IPS-NIHi11 (cell line): Measurements from ENCODE around the gene IFT57.
"Not testable (repeated sequence)": the region's sequence is repeated elsewhere in the genome, so short reads cannot be mapped to it uniquely, and the experiment has no call there.

ENCODE experiments used
- DNase-seq: peaks from one replicate; pipeline ENCODE4 v3.0.0; 2012; ENCODE audit warnings: mixed read lengths, low spot score

Gene IFT57

DNA sequence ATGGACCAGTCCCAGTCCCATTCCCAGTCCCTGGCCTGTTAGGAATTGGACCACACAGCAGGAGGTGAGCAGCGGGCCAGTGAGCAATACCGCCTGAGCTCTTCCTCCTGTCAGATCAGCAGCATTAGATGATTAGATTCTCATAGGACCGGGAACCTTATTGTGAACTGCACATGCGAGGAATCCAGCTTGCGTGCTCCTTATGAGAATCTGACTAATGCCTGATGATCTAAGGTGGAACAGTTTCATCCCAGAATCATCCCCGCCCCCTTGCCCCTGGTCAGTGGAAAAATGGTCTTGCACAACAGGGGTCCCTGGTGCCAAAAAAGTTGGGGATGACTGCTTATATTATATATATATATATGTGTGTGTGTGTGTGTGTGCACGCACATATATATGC is 63.1 kb downstream of the IFT57 start:
- DNase-seq = no peak

- DNase-seq = no peak
Observed at GRCh38 chr3:108158251-108158650, 64.0 kb downstream of the IFT57 start.

DNA sequence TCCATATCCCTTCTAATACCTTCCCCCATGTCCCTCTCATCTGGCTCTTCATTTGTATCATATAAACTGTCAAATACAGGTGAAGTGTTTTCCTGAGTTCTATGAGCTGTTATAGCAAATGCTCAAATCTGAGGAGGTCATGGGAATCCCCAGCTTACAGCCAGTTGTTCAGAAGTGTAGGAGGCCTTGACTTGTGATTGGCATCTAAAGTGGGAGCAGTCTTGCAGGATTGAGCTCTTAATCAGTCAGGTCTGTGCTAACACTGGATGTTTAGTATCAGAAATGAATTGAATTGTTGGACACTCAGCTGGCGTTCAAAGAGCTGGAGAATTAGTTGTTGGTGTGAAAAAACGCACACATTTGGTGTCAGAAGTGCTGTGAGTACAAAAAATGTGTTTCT is 65.0 kb downstream of the IFT57 start:
- no peak for DNase-seq

DNA sequence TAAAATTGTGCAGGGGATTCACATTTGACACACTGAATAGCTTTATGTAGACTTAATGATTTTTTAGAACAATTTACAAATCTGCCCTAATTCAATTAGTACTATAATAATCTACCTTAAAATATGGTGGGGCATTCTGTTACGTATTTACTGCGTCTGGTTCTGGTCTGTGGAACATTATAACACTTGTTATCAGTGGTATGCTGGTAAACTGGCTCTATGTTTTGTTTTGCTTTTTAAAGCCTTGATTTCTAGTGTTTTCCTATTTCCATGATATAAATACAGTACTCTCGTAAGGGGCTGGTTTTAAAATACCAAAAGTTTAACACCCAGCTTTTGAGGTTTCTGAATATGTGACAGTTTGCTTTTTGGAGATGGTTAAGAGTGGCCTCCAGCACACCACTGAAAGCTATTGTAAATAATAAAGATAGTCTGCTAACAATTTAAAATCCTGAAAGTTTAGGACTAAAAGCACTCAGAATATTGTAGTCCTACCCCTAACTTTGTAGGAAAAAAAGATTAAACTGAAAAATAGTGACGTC is 65.8 kb downstream of the IFT57 start:
- no peak for DNase-seq

- not testable (repeated sequence) for DNase-seq
Observed at GRCh38 chr3:108155642-108156041, 66.6 kb downstream of the IFT57 start.

- peak; percentile 44 for DNase-seq
Observed at GRCh38 chr3:108153451-108153981, 68.7 kb downstream of the IFT57 start.

DNA sequence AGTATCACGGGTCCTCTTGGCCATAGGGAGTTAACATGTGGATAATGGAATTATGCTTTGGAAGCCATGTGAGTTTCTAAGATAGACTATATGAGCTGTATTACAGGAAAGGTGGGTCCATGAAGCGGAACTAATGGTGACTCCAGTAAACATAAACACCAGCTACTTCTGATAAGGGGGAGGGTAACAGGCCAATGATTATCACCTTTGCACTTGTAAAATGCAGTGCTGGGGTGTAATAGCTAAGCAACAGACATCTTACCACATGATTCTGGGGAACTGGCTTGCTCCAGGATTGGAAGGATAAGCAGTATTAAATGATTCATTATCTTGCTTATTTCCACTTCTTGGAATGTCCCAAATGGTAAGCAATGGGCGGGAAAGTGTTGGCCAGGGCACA is 70.0 kb downstream of the IFT57 start:
- DNase-seq = no peak

DNA sequence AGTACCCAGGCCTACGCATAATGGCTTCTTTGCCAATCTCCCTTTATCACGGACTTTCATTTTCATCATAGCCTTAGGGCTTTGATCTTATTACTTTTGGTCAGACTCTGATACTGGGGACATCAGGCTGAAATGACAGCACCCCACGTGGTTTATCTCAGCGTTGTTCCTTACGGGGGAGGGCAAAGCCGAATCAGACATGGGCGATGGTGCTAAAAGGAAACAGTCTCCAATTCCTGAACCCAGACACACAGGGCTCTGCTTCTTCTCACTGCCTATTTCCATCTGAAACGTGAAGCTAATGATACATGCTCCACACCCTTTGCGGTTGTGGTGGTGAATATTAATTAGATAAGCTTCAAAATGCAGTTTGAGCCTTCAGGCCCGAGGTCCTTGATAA is 72.0 kb downstream of the IFT57 start:
- DNase-seq = no peak

DNA sequence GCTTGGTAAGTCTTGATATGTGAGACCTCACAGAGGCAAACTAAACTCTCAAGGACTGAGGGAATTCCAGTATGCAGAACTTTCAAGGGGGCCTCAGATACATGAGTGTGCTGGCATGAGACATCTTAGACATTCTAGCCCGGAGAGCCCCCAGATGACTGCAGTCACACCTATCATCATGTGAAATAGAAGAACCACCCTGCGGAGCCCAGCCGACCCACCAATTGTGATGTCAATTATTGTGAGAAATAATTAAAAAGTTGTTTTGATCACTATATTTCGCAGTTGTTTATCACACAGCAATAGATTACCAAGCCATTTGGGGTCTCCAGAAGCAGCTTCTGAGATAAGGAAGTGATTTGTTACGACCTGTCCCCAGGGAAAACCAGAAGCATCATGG is 76.1 kb downstream of the IFT57 start:
- no peak for DNase-seq

GRCh38 chr3:108145578-108145977 is 76.6 kb downstream of the IFT57 start:
- no peak for DNase-seq

- DNase-seq = no peak
Observed at GRCh38 chr3:108137460-108137814, 84.8 kb downstream of the IFT57 start.

- no peak for DNase-seq
Observed at GRCh38 chr3:108136561-108137459, 85.4 kb downstream of the IFT57 start.

DNA sequence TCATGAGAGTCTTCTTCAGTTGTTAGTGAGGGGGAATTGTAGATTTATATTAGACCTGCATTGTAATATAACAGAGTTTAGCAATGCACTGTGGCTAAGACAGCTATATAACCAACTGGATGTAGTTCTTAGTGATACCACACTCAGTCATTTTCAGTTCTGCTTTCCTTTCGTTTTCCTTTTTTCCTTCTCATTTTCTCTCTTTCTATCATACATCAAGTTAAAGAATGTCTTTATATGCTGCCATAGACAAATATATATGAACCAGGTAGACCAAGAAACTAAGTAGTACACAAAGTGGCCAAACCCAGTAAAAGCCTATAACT is 87.7 kb downstream of the IFT57 start:
- no peak for DNase-seq

DNA sequence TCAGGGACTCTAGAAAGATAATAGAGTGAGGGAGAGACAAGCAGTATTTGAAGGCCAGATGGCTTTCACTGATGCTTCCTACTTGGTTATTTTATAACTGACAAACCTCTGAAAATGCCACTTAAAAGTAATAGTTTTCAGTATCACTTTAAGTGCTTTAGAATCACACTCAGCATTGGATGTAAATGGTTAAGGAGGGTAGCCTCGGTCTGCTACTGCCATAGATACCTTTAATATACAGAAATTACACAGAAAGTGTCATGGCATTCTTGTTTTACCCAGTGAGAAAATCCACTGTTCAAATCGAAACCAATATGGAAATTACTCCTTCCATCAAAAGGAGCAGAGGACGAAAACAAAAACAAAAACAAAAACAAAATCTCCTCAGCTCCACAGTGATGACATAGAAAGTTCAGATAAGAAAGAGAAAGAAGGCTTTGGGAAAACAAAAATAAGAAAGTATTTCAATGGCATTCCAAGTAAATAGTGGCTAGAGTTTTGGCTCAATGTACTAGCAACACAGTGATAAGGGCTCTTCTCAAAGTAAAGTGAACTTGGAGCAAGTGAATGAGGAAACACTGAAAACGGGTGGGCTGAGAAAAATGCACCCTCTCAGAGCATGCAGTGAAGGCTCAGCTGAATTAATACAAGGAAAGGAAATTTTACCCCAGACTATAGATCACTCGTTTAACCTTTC is 88.2 kb downstream of the IFT57 start:
- no peak for DNase-seq

GRCh38 chr3:108133048-108133369 is 89.2 kb downstream of the IFT57 start:
- DNase-seq = no peak

DNA sequence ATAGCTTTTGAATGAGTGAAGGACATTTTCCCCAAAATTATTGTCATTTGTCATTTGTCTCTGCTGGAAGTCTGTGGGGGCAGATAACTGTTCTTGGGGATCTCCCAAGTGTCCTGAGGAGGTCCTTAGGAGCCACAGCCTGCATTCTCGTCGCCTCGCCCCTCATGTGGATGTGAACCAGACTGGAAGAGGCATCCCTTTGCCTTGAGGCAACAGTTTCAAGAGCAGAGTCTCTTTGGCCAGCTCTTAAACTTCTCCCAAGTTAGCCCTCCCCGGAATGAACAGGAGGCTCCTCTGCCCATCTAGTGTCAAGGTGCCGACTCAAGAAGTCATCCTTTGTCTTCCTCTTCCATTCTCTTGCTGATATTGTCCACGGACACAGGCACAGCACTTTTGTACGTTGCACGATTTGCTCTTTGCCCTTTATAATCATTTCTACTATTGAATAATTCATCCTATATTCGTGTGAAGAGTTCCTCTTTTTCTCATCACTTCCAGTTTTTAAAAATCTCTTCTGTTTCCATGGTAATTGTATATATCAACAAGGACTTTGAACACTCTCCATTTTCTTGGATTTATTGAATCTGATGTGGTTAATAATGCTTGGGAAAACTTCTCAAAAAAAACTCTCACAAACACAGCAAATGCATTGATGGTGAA is 90.6 kb downstream of the IFT57 start:
- no peak for DNase-seq

- no peak for DNase-seq
Observed at GRCh38 chr3:108130701-108131474, 91.3 kb downstream of the IFT57 start.

- no peak for DNase-seq
Observed at GRCh38 chr3:108130236-108130635, 92.0 kb downstream of the IFT57 start.

- no peak for DNase-seq
Observed at GRCh38 chr3:108127301-108127988, 94.8 kb downstream of the IFT57 start.

DNA sequence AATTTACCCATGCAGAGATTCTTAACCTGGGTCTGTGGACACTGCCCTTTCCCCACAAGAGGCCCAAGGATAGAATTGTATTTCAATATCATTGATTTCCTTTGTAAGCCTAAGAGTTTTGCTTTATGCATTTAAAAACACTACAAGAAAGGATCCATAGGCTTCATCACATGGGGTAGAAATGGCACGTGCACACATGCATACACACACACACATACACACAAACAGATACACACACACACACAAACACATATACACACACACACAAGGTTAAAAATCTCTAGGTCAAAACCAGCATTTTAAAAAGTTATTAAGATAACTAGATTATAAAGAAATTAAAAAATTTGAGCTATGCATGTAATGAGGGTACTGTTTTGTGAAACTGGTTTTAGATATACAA is 95.9 kb downstream of the IFT57 start:
- no peak for DNase-seq

DNA sequence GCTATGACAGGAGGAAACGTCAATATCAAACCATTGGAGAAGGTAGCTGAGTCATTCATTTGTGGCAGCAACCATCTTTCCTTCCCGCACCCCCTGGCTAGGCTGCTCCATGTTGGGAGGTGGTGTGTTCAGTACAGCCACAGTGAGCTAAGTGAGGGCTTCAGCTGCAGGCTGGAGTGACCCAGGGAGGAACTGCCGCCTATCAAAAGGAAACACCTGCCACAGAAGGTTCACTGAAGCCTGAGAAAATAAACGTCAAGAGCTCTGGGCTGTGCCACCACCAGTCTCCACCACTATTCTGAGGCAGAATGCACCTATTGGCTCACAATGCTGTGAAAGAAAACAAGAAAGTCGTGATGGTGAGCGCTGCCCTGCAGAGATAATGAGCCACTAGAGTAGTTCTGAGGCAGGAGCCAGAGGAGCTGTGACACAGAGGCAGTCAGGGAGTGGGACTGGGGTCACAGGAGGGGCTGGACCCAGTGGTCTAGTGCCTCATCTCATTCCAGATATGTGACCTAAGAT is 96.6 kb downstream of the IFT57 start:
- DNase-seq = no peak
